Neuronal stem cell (in vitro differentiated cells): ENCODE measurements around the gene NRCAM.
A peak's percentile ranks its signal among the peaks of the same experiment; 100 is the strongest.

ENCODE experiments used
- DNase-seq: peaks from one replicate; pipeline ENCODE4 v3.0.0-alpha.2; 2013; ENCODE audit warnings: low spot score
- H2AFZ ChIP-seq: one replicate; pipeline ENCODE4 v1.6.1; 2013; ENCODE audit warnings: mild to moderate bottlenecking, low read length, inconsistent platforms
- H2AK5ac ChIP-seq: 2 replicates; pipeline ENCODE4 v1.6.1; 2013; ENCODE audit warnings: low read depth, mild to moderate bottlenecking, inconsistent platforms, low read length, moderate library complexity, mixed read lengths
- H2BK120ac ChIP-seq: 2 replicates; pipeline ENCODE4 v1.6.1; 2013; ENCODE audit warnings: low read depth, mild to moderate bottlenecking, inconsistent platforms, low read length, moderate library complexity, mixed read lengths
- H2BK12ac ChIP-seq: one replicate; pipeline ENCODE4 v1.6.1; 2013; ENCODE audit warnings: low read length, inconsistent platforms
- H2BK15ac ChIP-seq: 2 replicates; pipeline ENCODE4 v1.6.1; 2013; ENCODE audit warnings: mild to moderate bottlenecking, low read length, inconsistent platforms, mixed read lengths
- H2BK5ac ChIP-seq: one replicate; pipeline ENCODE4 v1.6.1; 2013; ENCODE audit warnings: inconsistent platforms, mild to moderate bottlenecking, low read length, moderate library complexity
- H3K14ac ChIP-seq: one replicate; pipeline ENCODE4 v1.6.1; 2013; ENCODE audit warnings: low read length, inconsistent platforms
- H3K18ac ChIP-seq: 2 replicates; pipeline ENCODE4 v1.6.1; 2013; ENCODE audit warnings: low read length, inconsistent platforms
- H3K23ac ChIP-seq: 2 replicates; pipeline ENCODE4 v1.6.1; 2013; ENCODE audit warnings: low read depth, mild to moderate bottlenecking, mixed read lengths, low read length, inconsistent platforms; ENCODE audit not compliant: poor library complexity
- H3K27ac ChIP-seq: replicated peaks from 3 replicates; pipeline ENCODE4 v1.5.1; 2013; ENCODE audit warnings: low read length, inconsistent platforms
- H3K27me3 ChIP-seq, 3 experiments: 2 replicates each; pipeline ENCODE4 v1.6.1; 2013; ENCODE audit warnings: low read length in 3 of 3, mild to moderate bottlenecking in 2 of 3, inconsistent platforms in 1 of 3, low read depth in 1 of 3, mixed read lengths in 1 of 3, moderate library complexity in 1 of 3; ENCODE audit not compliant: control insufficient read depth in 3 of 3, insufficient read depth in 3 of 3
- H3K36me3 ChIP-seq, 2 donors: replicated peaks in 1 of 2; 2 replicates each; pipeline ENCODE4 v1.6.1; 2013; ENCODE audit warnings: low read length in 2 of 2; ENCODE audit not compliant: control insufficient read depth in 2 of 2, insufficient read depth in 2 of 2
- H3K4ac ChIP-seq: 2 replicates; pipeline ENCODE4 v1.6.1; 2013; ENCODE audit warnings: inconsistent platforms, mild to moderate bottlenecking, low read length, moderate library complexity
- H3K4me1 ChIP-seq, 2 donors: 1 replicate in 1 of 2; 2 replicates in 1 of 2; pipeline ENCODE4 v1.6.1; 2013; ENCODE audit warnings: low read length in 2 of 2, low read depth in 1 of 2; ENCODE audit not compliant: control insufficient read depth in 2 of 2, insufficient read depth in 1 of 2
- H3K4me2 ChIP-seq: one replicate; pipeline ENCODE4 v1.6.1; 2013; ENCODE audit warnings: mild to moderate bottlenecking, low read length, inconsistent platforms; ENCODE audit not compliant: insufficient read depth, poor library complexity, severe bottlenecking
- H3K4me3 ChIP-seq, 2 donors: 2 replicates each; pipeline ENCODE4 v1.5.1; 2013; ENCODE audit warnings: low read length in 2 of 2, mild to moderate bottlenecking in 2 of 2, inconsistent platforms in 1 of 2, moderate library complexity in 1 of 2
- H3K79me1 ChIP-seq: one replicate; pipeline ENCODE4 v1.6.1; 2013; ENCODE audit warnings: low read depth, mild to moderate bottlenecking, inconsistent platforms, low read length, moderate library complexity
- H3K9ac ChIP-seq: one replicate; pipeline ENCODE4 v1.6.1; 2013; ENCODE audit warnings: mild to moderate bottlenecking, low read depth, low read length, inconsistent platforms; ENCODE audit not compliant: poor library complexity
- H3K9me3 ChIP-seq, 2 donors: replicated peaks in 1 of 2; 2 replicates each; pipeline versions ENCODE3 to v1.6.1; 2013; ENCODE audit warnings: low read length in 2 of 2, mild to moderate bottlenecking in 2 of 2, inconsistent platforms in 1 of 2, low read depth in 1 of 2, mixed read lengths in 1 of 2, moderate library complexity in 1 of 2; ENCODE audit not compliant: control insufficient read depth in 2 of 2, insufficient read depth in 1 of 2
- H4K8ac ChIP-seq: one replicate; pipeline ENCODE4 v1.6.1; 2013; ENCODE audit warnings: low read depth, mild to moderate bottlenecking, inconsistent platforms, low read length, moderate library complexity
- H4K91ac ChIP-seq: one replicate; pipeline ENCODE4 v1.6.1; 2013; ENCODE audit warnings: low read length, low read depth, mild to moderate bottlenecking, inconsistent platforms; ENCODE audit not compliant: poor library complexity
- WGBS, 2 donors: extraction: QIAGEN DNeasy Blood & Tissue Kit; methylation state at CpG; one replicate each; pipeline ENCODE4 v1.1.7; 2013; ENCODE audit warnings: missing lambda C conversion rate in 2 of 2, mixed read lengths in 1 of 2; ENCODE audit not compliant: insufficient read length in 2 of 2, insufficient replicate concordance in 1 of 2; ENCODE audit errors: extremely low coverage in 2 of 2; 5-methylcytosine and 5-hydroxymethylcytosine counted together

Gene NRCAM

DNA sequence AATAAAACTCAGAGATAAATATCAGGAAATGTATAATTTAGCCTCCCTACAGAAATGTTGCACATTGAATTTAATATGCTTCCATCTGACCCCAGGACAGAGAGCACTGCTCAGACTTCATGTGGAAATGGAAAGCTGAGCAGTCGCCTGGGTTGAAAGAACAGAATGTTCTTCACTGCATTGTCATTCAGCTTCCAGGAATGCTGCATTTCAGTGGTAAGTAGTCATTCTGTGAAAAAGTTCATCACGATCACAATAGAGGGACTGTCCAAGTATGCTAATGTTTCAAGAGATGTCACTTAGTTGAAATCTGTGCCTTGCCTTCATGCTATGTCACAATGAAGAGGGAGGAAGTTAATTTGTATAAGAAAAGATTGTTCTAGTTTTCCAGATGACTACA, 147.3 kb downstream of the NRCAM start:
- Histone ChIP-seq H3K9ac (no peak overlapping the region), H3K27ac (peak overlapping the region; percentile 28), H3K18ac (no peak overlapping the region), H3K4me3 (no peak overlapping the region), H2BK120ac (no peak overlapping the region), H2BK12ac (no peak overlapping the region), H3K4me2 (no peak overlapping the region), H4K91ac (no peak overlapping the region), H3K79me1 (peaks cover 2% of the 10 kb centered on the region), H3K36me3 (no peaks in the 10 kb centered on the region), H3K4ac (no peak overlapping the region), H3K4me1 (peaks cover 22 to 55% of the 10 kb centered on the region in 2 donors), H2AK5ac (no peak overlapping the region), H3K27me3 (no peaks in the 10 kb centered on the region), H4K8ac (no peak overlapping the region), H3K9me3 (no peaks in the 10 kb centered on the region), H2BK5ac (no peak overlapping the region), H3K23ac (no peak overlapping the region), H2AFZ (no peak overlapping the region), H3K14ac (no peak overlapping the region), H2BK15ac (no peak overlapping the region)
- no CpG with 5 or more reads among the region's 2 CpGs for WGBS, 2 donors
- DNase-seq, result no peak

DNA sequence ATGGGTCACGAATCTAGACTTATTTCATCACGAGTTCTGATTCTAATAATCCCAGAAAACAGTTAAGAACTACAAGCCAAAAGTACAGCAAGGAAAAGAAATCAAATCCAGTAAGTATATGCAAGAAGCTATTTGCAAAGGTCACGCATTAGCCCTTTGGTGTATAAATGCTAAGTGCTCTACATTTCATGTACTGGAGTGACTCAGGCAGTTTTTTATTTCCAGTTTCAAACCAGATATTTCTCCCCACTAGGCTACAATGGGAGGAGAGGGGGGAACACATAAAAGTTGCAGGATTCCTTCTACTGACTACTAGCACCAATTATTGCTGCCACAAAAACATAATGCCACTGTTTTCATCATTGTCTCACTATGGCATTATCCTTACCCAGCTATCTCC, 148.0 kb downstream of the NRCAM start:
- no peak overlapping the region for H3K4me2 ChIP-seq
- peaks cover 22 to 55% of the 10 kb centered on the region in 2 donors for H3K4me1 ChIP-seq
- no peak for DNase-seq

DNA sequence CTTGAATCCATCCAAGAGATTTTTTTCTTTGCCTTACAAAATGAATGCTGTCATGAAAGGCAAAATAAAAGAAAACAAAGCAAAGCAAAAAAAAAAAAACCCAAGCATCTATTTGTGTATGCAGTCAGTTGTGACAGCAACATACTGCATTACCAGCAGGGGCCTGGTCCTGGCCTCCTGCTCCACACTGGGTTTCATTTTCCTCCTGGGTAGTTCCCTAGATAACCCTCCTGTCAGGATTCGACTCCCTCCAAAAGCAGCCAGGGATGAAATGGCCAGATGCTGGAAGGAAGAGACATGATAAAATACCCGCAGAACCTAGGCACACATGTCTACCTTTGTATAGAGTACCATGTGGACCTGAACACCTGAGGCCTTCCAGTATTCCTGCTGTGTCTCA, 148.6 kb downstream of the NRCAM start:
- no peak overlapping the region for H3K9ac ChIP-seq
- H2AK5ac ChIP-seq, result no peak overlapping the region
- H3K23ac ChIP-seq, result no peak overlapping the region
- peaks cover 22 to 55% of the 10 kb centered on the region in 2 donors for H3K4me1 ChIP-seq
- no peak overlapping the region for H3K4me2 ChIP-seq
- H3K79me1 ChIP-seq, result peaks cover 2% of the 10 kb centered on the region
- no peak overlapping the region for H2BK12ac ChIP-seq
- H3K4ac ChIP-seq, result no peak overlapping the region
- H2BK5ac ChIP-seq, result no peak overlapping the region
- H2BK120ac ChIP-seq, result no peak overlapping the region
- no peaks in the 10 kb centered on the region for H3K27me3 ChIP-seq
- no peak overlapping the region for H4K8ac ChIP-seq
- H3K9me3 ChIP-seq, result no peaks in the 10 kb centered on the region
- no peak overlapping the region for H2BK15ac ChIP-seq
- no peak overlapping the region for H4K91ac ChIP-seq
- H3K14ac ChIP-seq, result no peak overlapping the region
- H2AFZ ChIP-seq, result no peak overlapping the region
- H3K18ac ChIP-seq, result no peak overlapping the region
- H3K36me3 ChIP-seq, result no peaks in the 10 kb centered on the region
- DNase-seq, result no peak
- no peak overlapping the region for H3K27ac ChIP-seq
- no peak overlapping the region for H3K4me3 ChIP-seq
- no CpG with 5 or more reads among the region's 2 CpGs for WGBS, 2 donors

More for the DNA sequence above, 148.0 kb downstream of the NRCAM start:
- no peak overlapping the region for H2AFZ ChIP-seq
- H2BK15ac ChIP-seq, result no peak overlapping the region
- H2BK120ac ChIP-seq, result no peak overlapping the region
- peak overlapping the region; percentile 25 for H3K27ac ChIP-seq
- H3K9me3 ChIP-seq, result no peaks in the 10 kb centered on the region
- no peak overlapping the region for H3K23ac ChIP-seq
- no peaks in the 10 kb centered on the region for H3K36me3 ChIP-seq
- no peak overlapping the region for H3K4me3 ChIP-seq
- no peak overlapping the region for H2AK5ac ChIP-seq
- no peaks in the 10 kb centered on the region for H3K27me3 ChIP-seq
- no peak overlapping the region for H3K18ac ChIP-seq
- no peak overlapping the region for H2BK12ac ChIP-seq
- WGBS, 2 donors, result no CpG with 5 or more reads among the region's 3 CpGs
- no peak overlapping the region for H3K14ac ChIP-seq
- H2BK5ac ChIP-seq, result no peak overlapping the region
- H4K8ac ChIP-seq, result no peak overlapping the region
- no peak overlapping the region for H4K91ac ChIP-seq
- H3K79me1 ChIP-seq, result peaks cover 2% of the 10 kb centered on the region
- H3K4ac ChIP-seq, result no peak overlapping the region
- no peak overlapping the region for H3K9ac ChIP-seq

DNA sequence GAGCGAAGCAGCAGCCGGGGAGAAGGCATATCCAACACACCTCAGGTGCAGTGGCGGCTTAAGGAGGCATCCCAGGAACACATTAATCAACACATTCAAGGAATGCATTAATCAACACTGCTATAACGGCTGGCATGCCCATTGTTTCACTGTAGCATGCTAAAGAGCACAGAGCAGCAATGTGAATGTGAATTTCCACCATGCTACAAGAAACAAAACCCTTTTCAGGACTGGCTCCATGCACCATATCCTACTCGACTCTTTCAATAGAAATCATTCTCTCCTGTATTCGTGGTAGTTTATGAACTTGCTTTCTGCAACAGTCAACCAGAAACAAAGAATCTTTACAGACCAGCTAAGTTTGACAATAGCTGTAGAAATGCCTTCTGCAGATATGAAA, 149.0 kb downstream of the NRCAM start:
- Histone ChIP-seq H3K4ac (no peak overlapping the region), H3K4me3 (no peak overlapping the region), H2BK5ac (no peak overlapping the region), H3K27me3 (no peaks in the 10 kb centered on the region), H3K36me3 (no peaks in the 10 kb centered on the region), H2BK12ac (no peak overlapping the region), H3K9me3 (no peaks in the 10 kb centered on the region), H3K23ac (no peak overlapping the region), H4K8ac (no peak overlapping the region), H3K14ac (no peak overlapping the region), H3K9ac (no peak overlapping the region), H2BK120ac (no peak overlapping the region), H3K4me1 (peaks cover 22 to 55% of the 10 kb centered on the region in 2 donors), H2AK5ac (no peak overlapping the region), H2AFZ (no peak overlapping the region), H4K91ac (peak overlapping the region; percentile 93), H3K79me1 (peaks cover 2% of the 10 kb centered on the region), H3K18ac (no peak overlapping the region), H3K4me2 (no peak overlapping the region), H2BK15ac (no peak overlapping the region), H3K27ac (no peak overlapping the region)
- DNase-seq, result no peak
- no CpG with 5 or more reads among the region's 6 CpGs for WGBS, 2 donors
